Endothelial cell of umbilical vein (primary cell): ENCODE measurements around the gene ENHO. TPM values are rescaled to one million over a fixed set of nuclear protein-coding genes. Genes with fewer than 3 reads are reported as not detected.

Experiments used
- BruUV-seq: library from RNA; stranded (reverse); fragments of 400-500 nt; replicated peaks from 2 replicates; lab custom pipeline; 2021; lab: Mats Ljungman, UMichigan
- CTCF ChIA-PET: fragments of 300-600, 350-600 bp; sonication (Branson Sonifier 250); formaldehyde crosslinking; loops from one replicate; lab custom pipeline; 2021; ENCODE audit warnings: antibody characterized with exemption, inconsistent platforms; lab: Charles Lee
- POLR2A ChIA-PET: fragments of 300-600, 350-600 bp; sonication (Branson Sonifier 250); formaldehyde crosslinking; loops from one replicate; lab custom pipeline; 2021; ENCODE audit warnings: antibody characterized with exemption, inconsistent platforms; lab: Charles Lee
- DNase-seq: peaks from one replicate; pipeline ENCODE4 v3.0.0-alpha.2; 2011; ENCODE audit warnings: low read depth, low spot score
- FAIRE-seq: peaks from 2 replicates; lab custom pipeline; 2011; peaks lifted over from hg19 to GRCh38; lab: Jason Lieb, UNC
- H2AFZ ChIP-seq: 2 replicates; pipeline ENCODE4 v1.6.0; 2012; ENCODE audit warnings: low read depth, low read length, control low read depth, inconsistent platforms
- H3K27ac ChIP-seq: 2 replicates; pipeline ENCODE4 v1.5.1; 2011; ENCODE audit warnings: low read depth, mild to moderate bottlenecking, control low read depth, low read length, moderate library complexity; ENCODE audit not compliant: insufficient read depth
- H3K27me3 ChIP-seq, 2 experiments: 2 replicates each; pipeline versions ENCODE4 v1.6.0 to v1.6.1; 2011; ENCODE audit warnings: low read length in 2 of 2, mixed read lengths in 1 of 2; ENCODE audit not compliant: control insufficient read depth in 2 of 2, insufficient read depth in 2 of 2
- H3K36me3 ChIP-seq, 2 experiments: 2 replicates in 1 of 2; 3 replicates in 1 of 2; pipeline ENCODE4 v1.5.1; 2011; ENCODE audit warnings: low read length in 2 of 2, mild to moderate bottlenecking in 1 of 2, moderate library complexity in 1 of 2; ENCODE audit not compliant: control insufficient read depth in 2 of 2, insufficient read depth in 2 of 2; ENCODE audit errors: extremely low read depth in 1 of 2
- H3K4me1 ChIP-seq: 3 replicates; pipeline ENCODE4 v1.5.1; 2011; ENCODE audit warnings: mild to moderate bottlenecking, low read length; ENCODE audit not compliant: control insufficient read depth, insufficient read depth; ENCODE audit errors: extremely low read depth
- H3K4me2 ChIP-seq: 2 replicates; pipeline ENCODE4 v1.6.1; 2011; ENCODE audit warnings: low read length, control low read depth, mixed read lengths; ENCODE audit not compliant: insufficient read depth
- H3K4me3 ChIP-seq, 3 experiments: fragments of 200-600 bp in 1 of 3; sonication (generic), shearing (Covaris generic) in 1 of 3; replicated peaks in 1 of 3; 2 replicates each; pipeline ENCODE4 v1.5.1; 2011 to 2016; ENCODE audit warnings: control low read depth in 3 of 3, low read length in 3 of 3, mild to moderate bottlenecking in 2 of 3, inconsistent platforms in 1 of 3, low read depth in 1 of 3, moderate library complexity in 1 of 3; ENCODE audit not compliant: insufficient read depth in 1 of 3
- H3K79me2 ChIP-seq: 2 replicates; pipeline ENCODE4 v1.6.0; 2012; ENCODE audit warnings: low read length, inconsistent platforms; ENCODE audit not compliant: control insufficient read depth, insufficient read depth
- H3K9ac ChIP-seq: replicated peaks from 2 replicates; pipeline ENCODE3; 2011; ENCODE audit warnings: low read length, control low read depth; ENCODE audit not compliant: insufficient read depth; ENCODE audit errors: extremely low read depth
- H3K9me1 ChIP-seq: replicated peaks from 3 replicates; pipeline ENCODE4 v1.6.0; 2011; ENCODE audit warnings: mild to moderate bottlenecking, low read length; ENCODE audit not compliant: control insufficient read depth, insufficient read depth; ENCODE audit errors: extremely low read depth
- H3K9me3 ChIP-seq: replicated peaks from 2 replicates; pipeline ENCODE4 v1.5.1; 2012; ENCODE audit warnings: low read length, inconsistent platforms; ENCODE audit not compliant: control insufficient read depth, insufficient read depth
- H4K20me1 ChIP-seq: replicated peaks from 2 replicates; pipeline ENCODE3; 2011; ENCODE audit warnings: mild to moderate bottlenecking, low read length; ENCODE audit not compliant: control insufficient read depth, insufficient read depth; ENCODE audit errors: extremely low read depth
- CTCF ChIP-seq, 2 donors: IDR thresholded peaks; 1 replicate in 1 of 2; 2 replicates in 1 of 2; pipeline ENCODE4 v1.5.1; 2011; ENCODE audit warnings: low read length in 2 of 2, mild to moderate bottlenecking in 2 of 2, moderate library complexity in 2 of 2, control low read depth in 1 of 2, inconsistent platforms in 1 of 2, low read depth in 1 of 2; ENCODE audit not compliant: insufficient read depth in 1 of 2; ENCODE audit errors: extremely low read depth in 1 of 2
- EZH2 ChIP-seq: IDR thresholded peaks from 2 replicates; pipeline ENCODE4 v1.6.1; 2012; ENCODE audit warnings: borderline replicate concordance, low read depth, mild to moderate bottlenecking, moderate library complexity, low read length, inconsistent platforms; ENCODE audit not compliant: severe bottlenecking
- FOS ChIP-seq: IDR thresholded peaks from 2 replicates; pipeline ENCODE4 v1.6.1; 2011; ENCODE audit warnings: mild to moderate bottlenecking, low read length, moderate library complexity, borderline replicate concordance; ENCODE audit not compliant: insufficient read depth
- GATA2 ChIP-seq: IDR thresholded peaks from 2 replicates; pipeline ENCODE4 v1.7.0; 2011; ENCODE audit warnings: low read depth, mild to moderate bottlenecking, moderate library complexity, mixed read lengths, low read length; ENCODE audit not compliant: insufficient read length, insufficient read depth
- JUN ChIP-seq: IDR thresholded peaks from 2 replicates; pipeline ENCODE4 v1.6.1; 2011; ENCODE audit warnings: borderline replicate concordance, low read depth; ENCODE audit not compliant: insufficient read length, insufficient read depth
- MAX ChIP-seq: IDR thresholded peaks from 2 replicates; pipeline ENCODE4 v1.6.1; 2011; ENCODE audit not compliant: insufficient read depth, insufficient read length
- MYC ChIP-seq: IDR thresholded peaks from one replicate; pipeline ENCODE4 v1.6.1; 2011; ENCODE audit warnings: mild to moderate bottlenecking, low read depth, low read length
- POLR2A ChIP-seq: IDR thresholded peaks from 2 replicates; pipeline ENCODE4 v1.6.1; 2012; ENCODE audit warnings: low read depth, mild to moderate bottlenecking, control low read depth, low read length
- POLR2AphosphoS5 ChIP-seq: IDR thresholded peaks from 2 replicates; pipeline ENCODE4 v1.6.1; 2012; ENCODE audit warnings: low read depth, mild to moderate bottlenecking, control low read depth, low read length, moderate library complexity; ENCODE audit not compliant: insufficient read depth
- dilution Hi-C: fragments of 300-500 bp; cut with MboI; formaldehyde crosslinking; loops from one replicate; pipeline ENCODE4 v1.15.0; 2019; ENCODE audit warnings: low sequenced_read_pairs; ENCODE audit not compliant: extremely low pct_ligation_motif_present
- intact Hi-C: fragments of 100-400 bp; cut with micrococcal nuclease; formaldehyde crosslinking; loops from one replicate; pipeline ENCODE4 v1.10.0; 2022
- polyA plus RNA-seq, 4 experiments: library from polyadenylated mRNA; depleted of rRNA in 3 of 4; stranded (reverse) in 3 of 4; unstranded in 1 of 4; fragments of >200 nt; gene quantifications; 2 replicates each; pipeline versions ENCODE4 v1.2.1 to v1.2.3, GENCODE V29; 2011 to 2012; ENCODE audit warnings: missing spikeins in 1 of 4
- total RNA-seq: library from RNA; stranded (reverse); gene quantifications from 2 replicates; pipeline ENCODE4 v1.2.3, GENCODE V29; 2021

The ENHO gene
- total and polyA plus RNA-seq, 2 donors (not counting 3 experiments of a cell fraction or from before 2014, with no cell fraction given): 0.10 TPM; not detected in 1

GRCh38 chr9:34505370-34506120 lies 17.2 kb downstream of the ENHO start:
- no peak for TF ChIP-seq MYC
- TF ChIP-seq POLR2AphosphoS5: no peak
- TF ChIP-seq FOS: no peak
- TF ChIP-seq EZH2: no peak
- TF ChIP-seq CTCF (IDR thresholded peaks at IDR 0.05; ENCODE audit: extremely low read depth in 1 of 2, insufficient read depth in 1 of 2, low read depth in 1 of 2, low read length in 2 of 2): no peak
- no peak for TF ChIP-seq POLR2A
- TF ChIP-seq GATA2: no peak
- no peak for TF ChIP-seq JUN
- no peak for TF ChIP-seq MAX

More at GRCh38 chr9:34505370-34506120, 17.2 kb downstream of the ENHO start:
- dilution Hi-C loops: loop anchor here (25.0 kb wide), 1 partner anchor 93 kb away; no protein-coding TSS in a partner anchor
- BruUV-seq: no TSS peak
- H3K27ac ChIP-seq: no peak overlapping the region
- FAIRE-seq (no peak), DNase-seq (no peak)
- H3K9me3 ChIP-seq: no peaks in the 10 kb centered on the region
- no peak overlapping the region for H3K4me2 ChIP-seq
- ChIA-PET POLR2A (no interaction called here), CTCF (interaction anchor here (1.0 to 2.7 kb wide), 5 partner anchors 18 to 102 kb away, joined by 3 to 19 read pairs (median 11); no protein-coding TSS in a partner anchor)
- no peaks in the 10 kb centered on the region for H3K4me1 ChIP-seq
- no peak overlapping the region for H2AFZ ChIP-seq
- peaks cover 10 to 17% of the 10 kb centered on the region in 2 experiments for H3K27me3 ChIP-seq
- H3K9ac ChIP-seq: no peak overlapping the region
- intact Hi-C loops: no loop called here
- no peak overlapping the region for H3K4me3 ChIP-seq
- H3K79me2 ChIP-seq: no peaks in the 10 kb centered on the region
- H3K9me1 ChIP-seq: no peaks in the 10 kb centered on the region
- no peaks in the 10 kb centered on the region for H3K36me3 ChIP-seq
- no peaks in the 10 kb centered on the region for H4K20me1 ChIP-seq
